Measurements from ENCODE around the gene ELP4. TPM values are rescaled to one million over a fixed set of nuclear protein-coding genes. Genes with fewer than 3 reads are reported as not detected.
A peak's percentile ranks its signal among the peaks of the same experiment; 100 is the strongest.

ELP4 gene
- polyA plus RNA-seq (2011; rRNA removed): 26.0 and 27.2 TPM in 2 replicates
- 8.9 and 9.9 TPM in 2 replicates for polyA plus RNA-seq (2012; cell fraction: cytosol; rRNA removed)
- polyA plus RNA-seq (2012; cell fraction: nucleus; rRNA removed): 8.2 and 9.9 TPM in 2 replicates
- 16.9 to 17.2 TPM (median 17.1 TPM) in 3 replicates for polyA plus RNA-seq (2017; fragmentation: RNase III; extraction: RNeasy Plus Mini Kit Qiagen cat#74134 plus additional on column Dnase treatment)
- polyA minus RNA-seq (2011; rRNA and poly(A)+ RNA removed): 12.7 and 16.5 TPM in 2 replicates

GRCh38 chr11:31509429-31510345, at the start of gene ELP4, which contains the start of gene IMMP1L:
ELP4 (plus strand) TSS chr11:31509767; CDS start chr11:31509785, 18 bp downstream.
IMMP1L (minus strand) TSS chr11:31509622; CDS start chr11:31463276, 46,346 bp downstream.
- peak within 1 kb of the TSS; percentile 93 for H3K4me3 ChIP-seq
- ChIA-PET CTCF (no interaction called here), POLR2A (no interaction called here)
- peak; percentile 99 to 100 for ATAC-seq
- peak; percentile 78 for FAIRE-seq
- peak within 1 kb of the TSS; percentile 84 for H3K4me2 ChIP-seq
- peaks cover 25% of the 10 kb centered on the region; the same call in 2 of the 3 replicates for H3K4me1 ChIP-seq
- no peaks in the 10 kb centered on the region for H3K9me3 ChIP-seq
- WGBS (ENCODE audit: missing lambda C conversion rate): under 1% methylated on average over 21 of the region's 47 CpGs
- H3K27ac ChIP-seq: peak within 1 kb of the TSS; percentile 89 to 91
- DNase-seq (ENCODE audit: low read depth in 1 of 2, low spot score in 1 of 2): peak; percentile 97 to 99
- no peak for TF ChIP-seq TP53 (CRISPR knock-in tag; IDR thresholded peaks at IDR 0.05)
- no peak for TF ChIP-seq HEYL (CRISPR knock-in tag; IDR thresholded peaks at IDR 0.05)
- TF ChIP-seq NPAS2 (CRISPR knock-in tag; IDR thresholded peaks at IDR 0.05; ENCODE audit: borderline replicate concordance): no peak
- TF ChIP-seq ESRRA (IDR thresholded peaks at IDR 0.05; ENCODE audit: borderline replicate concordance, low read length): no peak
- no peak for TF ChIP-seq HES2 (IDR thresholded peaks at IDR 0.05)
- TF ChIP-seq POLR2A (IDR thresholded peaks at IDR 0.05; ENCODE audit: low read length): peak; percentile 88
- TF ChIP-seq RFX5 (IDR thresholded peaks at IDR 0.05): no peak; the same call in 1 of the 2 replicates
- no peak for TF ChIP-seq EP300 (IDR thresholded peaks at IDR 0.05)
- TF ChIP-seq ELK1 (IDR thresholded peaks at IDR 0.05; ENCODE audit: low read depth, low read length): no peak
- TF ChIP-seq HOXB5 (CRISPR knock-in tag; IDR thresholded peaks at IDR 0.05): no peak
- TF ChIP-seq HOXA7 (CRISPR knock-in tag; IDR thresholded peaks at IDR 0.05): no peak
- TF ChIP-seq HDAC2 (IDR thresholded peaks at IDR 0.05): peak; percentile 53; the same call in 1 of the 2 replicates
- TF ChIP-seq SMC3 (IDR thresholded peaks at IDR 0.05): no peak
- no peak; the same call in 1 of the 2 replicates for TF ChIP-seq MYC (IDR thresholded peaks at IDR 0.05; ENCODE audit: borderline replicate concordance, low read length)
- TF ChIP-seq ZFP36 (IDR thresholded peaks at IDR 0.05; ENCODE audit: borderline replicate concordance, partially characterized antibody): no peak
- TF ChIP-seq REST (IDR thresholded peaks at IDR 0.05): no peak
- no peak for TF ChIP-seq CEBPB (IDR thresholded peaks at IDR 0.05)
- TF ChIP-seq MAFK (IDR thresholded peaks at IDR 0.05; ENCODE audit: partially characterized antibody): no peak
- TF ChIP-seq EHF (CRISPR knock-in tag; IDR thresholded peaks at IDR 0.05): no peak
- TF ChIP-seq CBX2 (IDR thresholded peaks at IDR 0.05; ENCODE audit: borderline replicate concordance, low read depth): no peak
- TF ChIP-seq MAX (IDR thresholded peaks at IDR 0.05): peak; percentile 54; the same call in 1 of the 2 replicates
- no peak for TF ChIP-seq RARB (CRISPR knock-in tag; IDR thresholded peaks at IDR 0.05)
- TF ChIP-seq FOSB (CRISPR knock-in tag; IDR thresholded peaks at IDR 0.05): no peak
- no peak for TF ChIP-seq HOXB13 (CRISPR knock-in tag; IDR thresholded peaks at IDR 0.05; ENCODE audit: low read depth)
- peak in 1 of 2 experiments; percentile 62; a peak in 1 of 5 replicates for TF ChIP-seq JUN (IDR thresholded peaks at IDR 0.05)
- no peak for TF ChIP-seq CHD4 (IDR thresholded peaks at IDR 0.05; ENCODE audit: borderline replicate concordance)
- no peak for TF ChIP-seq NFE2L2 (conservative IDR thresholded peaks at IDR 0.05; ENCODE audit: low read length)
- no peak for TF ChIP-seq PBX3 (IDR thresholded peaks at IDR 0.05)
- TF ChIP-seq ATOH8 (CRISPR knock-in tag; IDR thresholded peaks at IDR 0.05; ENCODE audit: low read depth): no peak
- TF ChIP-seq HMGXB4 (CRISPR knock-in tag; IDR thresholded peaks at IDR 0.05; ENCODE audit: borderline replicate concordance): no peak
- no peak for TF ChIP-seq NR3C1 (IDR thresholded peaks at IDR 0.05)

All from A549 (cell line).